Mesenchymal stem cell (in vitro differentiated cells and primary cell): ENCODE data around the gene STOML2.

Source experiments
- DNase-seq: peaks from one replicate; pipeline ENCODE4 v3.0.0-alpha.2; 2013
- H2AFZ ChIP-seq: one replicate; pipeline ENCODE4 v1.6.1; 2013; ENCODE audit warnings: low read depth, mild to moderate bottlenecking, control low read depth, inconsistent platforms, low read length, moderate library complexity
- H2AK5ac ChIP-seq: 2 replicates; pipeline ENCODE4 v1.6.1; 2013; ENCODE audit warnings: low read length, moderate library complexity, mild to moderate bottlenecking, inconsistent platforms; ENCODE audit not compliant: severe bottlenecking
- H2BK120ac ChIP-seq: one replicate; pipeline ENCODE4 v1.6.1; 2013; ENCODE audit warnings: low read depth, mild to moderate bottlenecking, inconsistent platforms, low read length, moderate library complexity
- H2BK12ac ChIP-seq, 2 experiments: one replicate each; pipeline ENCODE4 v1.6.1; 2013; ENCODE audit warnings: inconsistent platforms in 2 of 2, low read length in 2 of 2, mild to moderate bottlenecking in 2 of 2, moderate library complexity in 2 of 2, control low read depth in 1 of 2
- H2BK15ac ChIP-seq: one replicate; pipeline ENCODE4 v1.6.1; 2013; ENCODE audit warnings: mild to moderate bottlenecking, low read depth, inconsistent platforms; ENCODE audit not compliant: poor library complexity, severe bottlenecking
- H2BK5ac ChIP-seq: 2 replicates; pipeline ENCODE4 v1.6.1; 2013; ENCODE audit warnings: low read depth, mild to moderate bottlenecking, low read length, control low read depth, inconsistent platforms; ENCODE audit not compliant: poor library complexity, severe bottlenecking
- H3K14ac ChIP-seq, 2 experiments: one replicate each; pipeline ENCODE4 v1.6.1; 2013; ENCODE audit warnings: inconsistent platforms in 2 of 2, low read length in 2 of 2, control low read depth in 1 of 2, mild to moderate bottlenecking in 1 of 2, moderate library complexity in 1 of 2
- H3K18ac ChIP-seq, 2 experiments: one replicate each; pipeline ENCODE4 v1.6.1; 2013; ENCODE audit warnings: inconsistent platforms in 2 of 2, low read length in 2 of 2, control low read depth in 1 of 2, low read depth in 1 of 2, mild to moderate bottlenecking in 1 of 2
- H3K23ac ChIP-seq, 2 experiments: one replicate each; pipeline ENCODE4 v1.6.1; 2013; ENCODE audit warnings: inconsistent platforms in 2 of 2, low read length in 2 of 2, mild to moderate bottlenecking in 2 of 2, moderate library complexity in 2 of 2, control low read depth in 1 of 2
- H3K27ac ChIP-seq: 2 replicates; pipeline ENCODE4 v1.5.1; 2013; ENCODE audit warnings: mild to moderate bottlenecking, moderate library complexity, low read length, control low read depth, inconsistent platforms; ENCODE audit not compliant: poor library complexity, severe bottlenecking
- H3K27me3 ChIP-seq, 2 experiments: 2 replicates each; pipeline versions ENCODE4 v1.6.1 to v1.7.0; 2013; ENCODE audit warnings: low read length in 2 of 2, mild to moderate bottlenecking in 2 of 2, moderate library complexity in 2 of 2, control low read depth in 1 of 2, inconsistent platforms in 1 of 2; ENCODE audit not compliant: control insufficient read depth in 1 of 2, insufficient read depth in 1 of 2
- H3K36me3 ChIP-seq, 2 experiments: 2 replicates each; pipeline versions ENCODE4 v1.6.1 to v1.7.0; 2013; ENCODE audit warnings: low read length in 2 of 2, control low read depth in 1 of 2, inconsistent platforms in 1 of 2, low read depth in 1 of 2, mild to moderate bottlenecking in 1 of 2; ENCODE audit not compliant: insufficient read depth in 2 of 2, control insufficient read depth in 1 of 2
- H3K4ac ChIP-seq, 2 experiments: one replicate each; pipeline ENCODE4 v1.6.1; 2013; ENCODE audit warnings: inconsistent platforms in 2 of 2, low read length in 2 of 2, mild to moderate bottlenecking in 2 of 2, moderate library complexity in 2 of 2, control low read depth in 1 of 2, low read depth in 1 of 2
- H3K4me1 ChIP-seq: 2 replicates; pipeline ENCODE4 v1.6.1; 2013; ENCODE audit warnings: low read depth, low read length, control low read depth; ENCODE audit not compliant: control insufficient read depth, insufficient read depth
- H3K4me2 ChIP-seq: 2 replicates; pipeline ENCODE4 v1.6.1; 2013; ENCODE audit warnings: low read length, mild to moderate bottlenecking, inconsistent platforms; ENCODE audit not compliant: poor library complexity, severe bottlenecking
- H3K4me3 ChIP-seq, 2 experiments: 2 replicates each; pipeline versions ENCODE4 v1.5.1 to v1.7.0; 2013; ENCODE audit warnings: low read length in 2 of 2, mild to moderate bottlenecking in 2 of 2, control low read depth in 1 of 2, low read depth in 1 of 2; ENCODE audit not compliant: insufficient read depth in 1 of 2
- H3K79me1 ChIP-seq: replicated peaks from 2 replicates; pipeline ENCODE4 v1.6.1; 2013; ENCODE audit warnings: mild to moderate bottlenecking, control low read depth, low read length, inconsistent platforms; ENCODE audit not compliant: poor library complexity, severe bottlenecking
- H3K9ac ChIP-seq: 2 replicates; pipeline ENCODE4 v1.7.0; 2013; ENCODE audit warnings: mild to moderate bottlenecking, low read length, moderate library complexity
- H3K9me3 ChIP-seq: 2 replicates; pipeline ENCODE4 v1.7.0; 2013; ENCODE audit warnings: mild to moderate bottlenecking, low read length; ENCODE audit not compliant: control insufficient read depth
- H4K8ac ChIP-seq: one replicate; pipeline ENCODE4 v1.6.1; 2013; ENCODE audit warnings: inconsistent platforms, mild to moderate bottlenecking, low read length, moderate library complexity
- H4K91ac ChIP-seq: one replicate; pipeline ENCODE4 v1.6.1; 2013; ENCODE audit warnings: mild to moderate bottlenecking, low read length, inconsistent platforms
- WGBS: methylation state at CpG from one replicate; pipeline ENCODE4 v1.1.7; 2013; ENCODE audit warnings: mixed read lengths; 5-methylcytosine and 5-hydroxymethylcytosine counted together

Gene STOML2

DNA sequence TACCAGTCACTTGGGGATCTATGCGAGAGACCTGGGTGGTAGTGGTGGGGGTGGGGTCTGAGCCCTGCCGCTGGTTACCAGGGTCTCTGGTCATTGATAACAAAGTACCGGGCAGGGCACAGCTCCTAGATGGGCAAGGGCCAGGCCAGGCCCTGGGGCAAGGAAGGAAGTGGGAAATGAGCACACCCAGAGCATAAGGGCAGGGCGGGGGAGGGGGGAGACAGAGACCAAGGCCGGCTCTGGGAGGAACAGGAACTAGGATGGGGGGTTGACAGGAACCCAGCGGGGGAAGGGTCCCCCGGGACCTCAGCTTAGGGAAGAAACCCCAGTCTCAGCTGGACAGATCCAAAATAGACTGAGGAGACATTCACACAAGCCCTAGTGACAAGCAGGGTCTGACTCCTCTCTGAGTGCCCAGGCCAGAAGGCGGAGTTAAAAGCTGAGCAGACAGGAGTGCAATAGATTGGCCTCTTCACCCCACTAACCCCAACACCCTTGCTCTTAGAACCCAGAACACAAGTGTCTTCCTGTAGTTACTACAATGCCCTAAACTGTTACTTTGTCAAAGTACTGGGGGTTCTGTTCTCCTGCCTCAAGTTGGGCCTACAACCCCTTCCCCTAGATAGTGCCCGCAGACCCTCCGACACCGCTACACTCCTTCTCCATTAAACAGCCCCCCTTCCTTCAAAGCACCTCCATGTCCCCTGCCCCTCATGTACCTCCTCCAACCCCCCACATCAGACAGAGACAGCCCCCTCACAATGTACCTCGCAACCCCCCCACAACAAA is 12.1 kb upstream of the STOML2 start:
- 18% methylated on average over 12 of the region's 12 CpGs for WGBS
- Histone ChIP-seq H3K18ac (peak overlapping the region; percentile 85 to 96), H3K4me1 (peaks cover 27% of the 10 kb centered on the region), H3K79me1 (peaks cover 4% of the 10 kb centered on the region), H3K9ac (peak overlapping the region; percentile 92), H3K4ac (peak overlapping the region; percentile 80 to 96), H2AFZ (no peak overlapping the region), H3K27ac (peak overlapping the region; percentile 93), H3K36me3 (no peaks in the 10 kb centered on the region), H2BK12ac (peak overlapping the region; percentile 61 to 66), H3K4me3 (peak overlapping the region; percentile 87 to 96), H2BK5ac (peak overlapping the region; percentile 69), H3K23ac (no peak overlapping the region), H3K14ac (peak overlapping the region in 1 of 2 experiments; percentile 93), H3K4me2 (peak overlapping the region; percentile 89), H4K8ac (peak overlapping the region; percentile 81), H3K9me3 (no peaks in the 10 kb centered on the region), H3K27me3 (no peaks in the 10 kb centered on the region), H2BK120ac (peak overlapping the region; percentile 74), H2BK15ac (peak overlapping the region; percentile 82), H2AK5ac (peak overlapping the region; percentile 62), H4K91ac (peak overlapping the region; percentile 85)
- peak; percentile 79 for DNase-seq

DNA sequence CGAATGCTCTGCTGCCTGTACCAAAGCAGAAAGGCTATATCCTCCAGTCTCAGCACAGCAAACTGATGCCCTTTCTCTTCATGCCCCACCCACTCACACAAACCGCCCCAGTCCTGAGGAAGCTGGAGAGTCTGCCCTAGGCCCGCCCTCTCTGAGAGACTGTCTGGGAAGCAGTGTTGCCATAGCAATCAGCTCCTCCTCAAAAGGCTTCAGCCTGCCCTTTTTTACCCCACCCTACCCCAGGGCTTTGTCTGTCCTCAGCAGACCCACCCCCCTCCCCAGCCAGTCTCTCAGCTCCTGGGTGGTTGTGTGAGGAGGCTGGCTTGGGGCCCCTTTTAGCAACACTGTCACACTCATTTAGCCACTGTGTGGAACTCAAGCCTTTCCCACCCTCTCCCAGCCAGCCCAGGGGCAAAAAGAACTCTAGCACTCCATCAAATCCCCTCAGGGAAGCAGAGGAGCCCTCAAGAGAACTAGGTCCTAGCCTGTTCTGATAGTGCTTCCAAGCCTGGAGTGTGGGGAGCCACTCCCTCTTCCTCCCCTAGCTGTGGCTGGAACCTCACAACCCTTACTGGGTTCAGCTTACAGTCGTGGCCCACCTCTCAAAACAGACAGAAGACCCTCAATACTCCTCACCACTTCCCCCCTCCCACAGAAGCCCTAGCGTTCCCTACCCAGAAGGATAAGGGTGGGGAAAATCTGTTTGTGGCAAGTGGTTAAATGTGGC is 11.3 kb upstream of the STOML2 start:
- Histone ChIP-seq H3K36me3 (peaks cover 2 to 3% of the 10 kb centered on the region in 2 experiments), H3K4me3 (peak overlapping the region; percentile 87 to 96), H4K91ac (peak overlapping the region; percentile 85), H3K9me3 (no peaks in the 10 kb centered on the region), H2BK5ac (no peak overlapping the region), H2BK120ac (peak overlapping the region; percentile 74), H3K79me1 (peaks cover 7% of the 10 kb centered on the region), H2BK12ac (peak overlapping the region; percentile 61 to 91), H3K4me2 (peak overlapping the region; percentile 89), H3K27me3 (no peaks in the 10 kb centered on the region), H2AFZ (no peak overlapping the region), H3K9ac (peak overlapping the region; percentile 92), H3K4me1 (peaks cover 33% of the 10 kb centered on the region), H4K8ac (peak overlapping the region; percentile 81), H3K14ac (peak overlapping the region in 1 of 2 experiments; percentile 41), H3K23ac (peak overlapping the region in 1 of 2 experiments; percentile 27), H2BK15ac (peak overlapping the region; percentile 82), H3K18ac (peak overlapping the region; percentile 37 to 96), H3K27ac (peak overlapping the region; percentile 93), H3K4ac (peak overlapping the region; percentile 27 to 96), H2AK5ac (peak overlapping the region; percentile 62)
- WGBS = 0% methylated on average over 4 of the region's 5 CpGs
- DNase-seq = peak; percentile 99

- Histone ChIP-seq H3K14ac (no peak overlapping the region), H2BK15ac (no peak overlapping the region), H2BK120ac (peak overlapping the region; percentile 87), H2AFZ (no peak overlapping the region), H3K4me2 (peak overlapping the region; percentile 67), H3K79me1 (peaks cover 22% of the 10 kb centered on the region), H4K8ac (no peak overlapping the region), H3K36me3 (peaks cover 18 to 22% of the 10 kb centered on the region in 2 experiments), H3K18ac (peak overlapping the region; percentile 68 to 73), H3K9ac (peak overlapping the region; percentile 99), H2AK5ac (peak overlapping the region; percentile 93), H3K27ac (peak overlapping the region; percentile 86), H3K4me1 (peaks cover 37% of the 10 kb centered on the region), H3K27me3 (no peaks in the 10 kb centered on the region), H3K4ac (peak overlapping the region in 1 of 2 experiments; percentile 74), H2BK5ac (peak overlapping the region; percentile 86), H4K91ac (no peak overlapping the region), H3K23ac (no peak overlapping the region), H2BK12ac (peak overlapping the region; percentile 21 to 75), H3K4me3 (peak overlapping the region in 1 of 2 experiments; percentile 81), H3K9me3 (no peaks in the 10 kb centered on the region)
- 90% methylated on average over 2 of the region's 3 CpGs for WGBS
- DNase-seq = peak; percentile 68
Observed at GRCh38 chr9:35112257-35113020, 9.5 kb upstream of the STOML2 start.
